Osteoblast (primary cell): ENCODE data around the gene LINC00237. TPM values are rescaled to one million over a fixed set of nuclear protein-coding genes. Genes with fewer than 3 reads are reported as not detected.

ENCODE experiments used
- DNase-seq: peaks from one replicate; pipeline ENCODE4 v3.0.0; 2011; ENCODE audit warnings: low spot score, mixed read lengths; ENCODE audit not compliant: insufficient read length; ENCODE audit errors: missing footprints
- H2AFZ ChIP-seq: 2 replicates; pipeline ENCODE4 v1.6.0; 2011; ENCODE audit warnings: mild to moderate bottlenecking, low read length
- H3K27ac ChIP-seq: 2 replicates; pipeline ENCODE4 v1.5.1; 2011; ENCODE audit warnings: mild to moderate bottlenecking, low read depth, low read length, moderate library complexity
- H3K27me3 ChIP-seq: 2 replicates; pipeline ENCODE4 v1.6.0; 2012; ENCODE audit warnings: mild to moderate bottlenecking, control low read depth, inconsistent platforms, low read length, moderate library complexity; ENCODE audit not compliant: insufficient read depth
- H3K36me3 ChIP-seq: 2 replicates; pipeline ENCODE4 v1.5.1; 2011; ENCODE audit warnings: mild to moderate bottlenecking, low read length, control low read depth, moderate library complexity; ENCODE audit not compliant: insufficient read depth
- H3K4me1 ChIP-seq: 2 replicates; pipeline ENCODE4 v1.5.1; 2011; ENCODE audit warnings: mild to moderate bottlenecking, low read length, control low read depth, moderate library complexity; ENCODE audit not compliant: insufficient read depth
- H3K4me2 ChIP-seq: 2 replicates; pipeline ENCODE4 v1.6.0; 2011; ENCODE audit warnings: mild to moderate bottlenecking, low read length; ENCODE audit not compliant: insufficient read depth
- H3K4me3 ChIP-seq: fragments of 200-600 bp; sonication (generic); 3 replicates; pipeline ENCODE4 v1.5.1; 2012; ENCODE audit warnings: mild to moderate bottlenecking, low read length, inconsistent platforms; ENCODE audit not compliant: insufficient read depth
- H3K79me2 ChIP-seq: 2 replicates; pipeline ENCODE4 v1.6.0; 2012; ENCODE audit warnings: mild to moderate bottlenecking, low read length, control low read depth, inconsistent platforms; ENCODE audit not compliant: insufficient read depth
- H3K9me3 ChIP-seq: 2 replicates; pipeline ENCODE4 v1.5.1; 2011; ENCODE audit warnings: low read depth, low read length, control low read depth
- H4K20me1 ChIP-seq: 2 replicates; pipeline ENCODE4 v1.6.0; 2012; ENCODE audit warnings: mild to moderate bottlenecking, low read length, control low read depth; ENCODE audit not compliant: insufficient read depth
- total RNA-seq: library from RNA; depleted of rRNA; stranded (reverse); fragments of >200 nt; gene quantifications from 2 replicates; pipeline ENCODE4 v1.2.3, GENCODE V29; 2012
- TF ChIP-seq, protein P1 (sequence below): IDR thresholded peaks from 2 replicates; pipeline ENCODE4 v1.5.1; 2011; ENCODE audit warnings: mild to moderate bottlenecking, low read depth, low read length, moderate library complexity; ENCODE audit errors: extremely low read depth

Gene LINC00237
- total RNA-seq, 1 donor: not detected

GRCh38 chr20:21137078-21137477 lies 30.9 kb upstream of the LINC00237 start:
- Histone ChIP-seq H3K79me2 (no peaks in the 10 kb centered on the region), H4K20me1 (peaks cover 4% of the 10 kb centered on the region), H2AFZ (no peak overlapping the region), H3K27me3 (no peaks in the 10 kb centered on the region), H3K36me3 (peaks cover 17% of the 10 kb centered on the region), H3K9me3 (no peaks in the 10 kb centered on the region), H3K4me3 (no peak overlapping the region), H3K27ac (no peak overlapping the region), H3K4me1 (no peaks in the 10 kb centered on the region), H3K4me2 (no peak overlapping the region)
- DNase-seq: no peak
- TF ChIP-seq, protein P1, sequence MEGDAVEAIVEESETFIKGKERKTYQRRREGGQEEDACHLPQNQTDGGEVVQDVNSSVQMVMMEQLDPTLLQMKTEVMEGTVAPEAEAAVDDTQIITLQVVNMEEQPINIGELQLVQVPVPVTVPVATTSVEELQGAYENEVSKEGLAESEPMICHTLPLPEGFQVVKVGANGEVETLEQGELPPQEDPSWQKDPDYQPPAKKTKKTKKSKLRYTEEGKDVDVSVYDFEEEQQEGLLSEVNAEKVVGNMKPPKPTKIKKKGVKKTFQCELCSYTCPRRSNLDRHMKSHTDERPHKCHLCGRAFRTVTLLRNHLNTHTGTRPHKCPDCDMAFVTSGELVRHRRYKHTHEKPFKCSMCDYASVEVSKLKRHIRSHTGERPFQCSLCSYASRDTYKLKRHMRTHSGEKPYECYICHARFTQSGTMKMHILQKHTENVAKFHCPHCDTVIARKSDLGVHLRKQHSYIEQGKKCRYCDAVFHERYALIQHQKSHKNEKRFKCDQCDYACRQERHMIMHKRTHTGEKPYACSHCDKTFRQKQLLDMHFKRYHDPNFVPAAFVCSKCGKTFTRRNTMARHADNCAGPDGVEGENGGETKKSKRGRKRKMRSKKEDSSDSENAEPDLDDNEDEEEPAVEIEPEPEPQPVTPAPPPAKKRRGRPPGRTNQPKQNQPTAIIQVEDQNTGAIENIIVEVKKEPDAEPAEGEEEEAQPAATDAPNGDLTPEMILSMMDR: no peak

- TF ChIP-seq, protein P1: no peak
- H3K36me3 ChIP-seq: peaks cover 17% of the 10 kb centered on the region
- no peaks in the 10 kb centered on the region for H3K79me2 ChIP-seq
- no peaks in the 10 kb centered on the region for H3K9me3 ChIP-seq
- H3K4me3 ChIP-seq: no peak overlapping the region
- H3K4me2 ChIP-seq: no peak overlapping the region
- H3K27ac ChIP-seq: no peak overlapping the region
- H4K20me1 ChIP-seq: peaks cover 4% of the 10 kb centered on the region
- no peak overlapping the region for H2AFZ ChIP-seq
- no peak for DNase-seq
- no peaks in the 10 kb centered on the region for H3K27me3 ChIP-seq
- H3K4me1 ChIP-seq: no peaks in the 10 kb centered on the region
Observed at GRCh38 chr20:21136015-21136732, 30.0 kb upstream of the LINC00237 start.

DNA sequence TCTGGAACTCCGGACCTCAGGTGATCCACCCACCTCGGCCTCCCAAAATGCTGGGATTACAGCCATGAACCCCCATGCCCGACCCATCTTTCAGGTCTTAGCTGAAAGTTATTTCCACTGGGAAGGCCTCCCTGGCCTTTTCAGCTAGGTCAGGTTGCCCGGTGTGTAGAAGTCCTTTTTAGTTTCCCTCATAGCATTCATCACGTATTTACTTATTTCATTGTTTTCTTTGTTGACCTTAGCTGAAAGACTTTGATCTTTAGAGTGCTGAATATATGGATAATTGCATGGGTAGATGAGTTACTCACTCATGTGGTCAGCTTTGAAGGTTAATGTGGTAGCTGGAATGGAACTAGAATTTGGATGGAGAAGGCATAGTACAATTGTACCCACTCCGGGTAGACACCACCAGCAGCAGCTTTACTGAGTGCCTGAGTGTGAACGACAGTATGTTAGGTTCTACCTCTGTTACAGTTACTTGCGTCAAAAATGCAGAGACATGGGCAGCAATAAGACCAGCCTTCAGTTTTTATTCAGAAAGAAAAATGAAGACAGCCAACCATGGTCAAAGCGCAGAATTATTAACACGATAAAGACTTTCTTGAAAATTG lies 28.8 kb upstream of the LINC00237 start:
- TF ChIP-seq, protein P1: no peak
- no peak overlapping the region for H3K27ac ChIP-seq
- H3K79me2 ChIP-seq: no peaks in the 10 kb centered on the region
- no peak overlapping the region for H3K4me2 ChIP-seq
- no peaks in the 10 kb centered on the region for H3K27me3 ChIP-seq
- no peak overlapping the region for H2AFZ ChIP-seq
- H3K9me3 ChIP-seq: no peaks in the 10 kb centered on the region
- H4K20me1 ChIP-seq: peaks cover 4% of the 10 kb centered on the region
- no peak for DNase-seq
- H3K4me3 ChIP-seq: no peak overlapping the region
- H3K36me3 ChIP-seq: peaks cover 13% of the 10 kb centered on the region
- no peaks in the 10 kb centered on the region for H3K4me1 ChIP-seq

- Histone ChIP-seq H3K27me3 (no peaks in the 10 kb centered on the region), H3K9me3 (no peaks in the 10 kb centered on the region), H2AFZ (no peak overlapping the region), H3K36me3 (peaks cover 11% of the 10 kb centered on the region), H4K20me1 (no peaks in the 10 kb centered on the region), H3K27ac (no peak overlapping the region), H3K4me1 (no peaks in the 10 kb centered on the region), H3K4me2 (no peak overlapping the region), H3K79me2 (no peaks in the 10 kb centered on the region), H3K4me3 (no peak overlapping the region)
- TF ChIP-seq, protein P1: no peak
- DNase-seq: no peak
Observed at GRCh38 chr20:21133917-21134622, 27.9 kb upstream of the LINC00237 start.
